8988T (cell line): ENCODE results near the gene MTF1.
"Not testable (repeated sequence)": the region's sequence is repeated elsewhere in the genome, so short reads cannot be mapped to it uniquely, and the experiment has no call there.

Source experiments
- DNase-seq: peaks from one replicate; pipeline ENCODE4 v3.0.0; 2011

The MTF1 gene

DNA sequence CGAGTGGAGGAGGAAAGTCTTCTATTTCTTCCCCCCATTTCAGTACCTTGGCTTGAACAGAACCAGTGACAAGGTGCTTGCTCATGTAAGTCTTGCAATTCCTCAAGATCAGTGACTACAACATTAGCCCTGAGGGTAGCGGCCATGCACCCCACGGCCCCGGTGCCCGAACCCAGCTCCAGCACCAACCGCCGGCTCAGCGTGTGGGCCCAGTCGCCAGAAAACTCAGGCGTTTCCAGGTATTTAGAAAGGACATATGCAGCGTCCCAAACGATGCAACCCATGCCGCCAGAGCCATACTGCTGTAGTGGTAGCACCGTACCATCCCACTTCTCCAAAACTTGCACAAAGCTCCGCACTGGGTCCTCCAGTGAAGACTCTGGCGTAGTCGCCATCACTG lies 76.9 kb downstream of the MTF1 start:
- no peak for DNase-seq

GRCh38 chr1:37778654-37779053 lies 80.7 kb downstream of the MTF1 start:
- DNase-seq, result no peak

- no peak for DNase-seq
Measured at GRCh38 chr1:37776946-37777516, 82.4 kb downstream of the MTF1 start.

- DNase-seq, result not testable (repeated sequence)
Measured at GRCh38 chr1:37771440-37771839, 88.0 kb downstream of the MTF1 start.

GRCh38 chr1:37767488-37767887 lies 91.9 kb downstream of the MTF1 start:
- no peak for DNase-seq

- no peak for DNase-seq
Measured at GRCh38 chr1:37765916-37766664, 93.3 kb downstream of the MTF1 start.

- no peak for DNase-seq
Measured at GRCh38 chr1:37764888-37765441, 94.4 kb downstream of the MTF1 start, which contains the start of gene EPHA10. Gene EPHA10, minus strand, starts transcription at chr1:37765120. Its CDS starts 54 bp downstream, at chr1:37765066.

GRCh38 chr1:37764414-37764825 lies 95.0 kb downstream of the MTF1 start:
- DNase-seq, result no peak

DNA sequence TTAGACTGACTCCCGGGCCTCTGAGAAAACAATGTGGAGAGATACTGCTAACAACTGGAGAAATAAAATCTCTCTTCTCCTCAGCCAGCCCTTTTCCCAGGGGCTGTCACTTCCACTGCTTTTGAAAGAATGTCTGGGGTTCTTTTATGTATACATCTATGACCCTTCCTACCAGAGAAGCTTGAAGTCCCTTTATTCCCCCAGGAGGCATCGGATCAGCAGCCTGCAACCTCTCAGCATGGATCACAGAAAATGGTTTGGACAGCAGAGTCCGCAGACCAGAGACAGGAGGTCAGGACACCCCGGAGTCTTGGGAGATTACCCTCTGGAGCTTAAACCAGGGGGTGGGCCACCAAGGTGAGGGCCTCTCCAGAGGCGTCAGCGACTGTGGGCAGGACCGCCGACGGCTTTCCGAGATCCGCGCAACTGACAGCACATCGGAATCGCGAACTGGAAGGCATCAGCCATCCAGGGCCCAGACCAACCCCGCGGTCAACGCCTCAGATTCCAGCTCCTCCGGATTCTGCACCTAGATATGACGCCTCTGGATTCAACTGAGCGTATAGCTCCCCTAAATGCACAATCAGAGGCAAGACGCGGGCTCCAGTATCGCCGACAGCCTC lies 95.5 kb downstream of the MTF1 start:
- DNase-seq, result no peak

DNA sequence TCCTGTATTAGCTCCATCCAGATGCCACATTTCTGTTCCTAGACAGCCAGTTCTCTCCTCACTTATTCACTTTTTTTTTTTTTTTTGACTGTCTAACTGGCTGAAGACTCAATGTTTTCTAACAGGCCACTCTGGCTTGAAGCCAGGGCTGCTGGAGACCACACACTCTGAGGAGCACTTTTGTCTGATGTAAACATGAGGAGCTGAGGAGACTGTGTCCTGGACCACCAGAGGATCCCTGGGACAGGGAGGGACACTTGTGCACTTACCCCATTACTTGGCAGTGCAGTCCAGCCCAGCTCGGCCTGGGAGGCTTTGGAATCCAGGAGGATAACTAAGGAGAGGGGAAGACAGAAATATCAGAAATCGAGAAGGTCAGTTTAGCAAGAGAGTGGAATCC lies 96.9 kb downstream of the MTF1 start:
- no peak for DNase-seq

DNA sequence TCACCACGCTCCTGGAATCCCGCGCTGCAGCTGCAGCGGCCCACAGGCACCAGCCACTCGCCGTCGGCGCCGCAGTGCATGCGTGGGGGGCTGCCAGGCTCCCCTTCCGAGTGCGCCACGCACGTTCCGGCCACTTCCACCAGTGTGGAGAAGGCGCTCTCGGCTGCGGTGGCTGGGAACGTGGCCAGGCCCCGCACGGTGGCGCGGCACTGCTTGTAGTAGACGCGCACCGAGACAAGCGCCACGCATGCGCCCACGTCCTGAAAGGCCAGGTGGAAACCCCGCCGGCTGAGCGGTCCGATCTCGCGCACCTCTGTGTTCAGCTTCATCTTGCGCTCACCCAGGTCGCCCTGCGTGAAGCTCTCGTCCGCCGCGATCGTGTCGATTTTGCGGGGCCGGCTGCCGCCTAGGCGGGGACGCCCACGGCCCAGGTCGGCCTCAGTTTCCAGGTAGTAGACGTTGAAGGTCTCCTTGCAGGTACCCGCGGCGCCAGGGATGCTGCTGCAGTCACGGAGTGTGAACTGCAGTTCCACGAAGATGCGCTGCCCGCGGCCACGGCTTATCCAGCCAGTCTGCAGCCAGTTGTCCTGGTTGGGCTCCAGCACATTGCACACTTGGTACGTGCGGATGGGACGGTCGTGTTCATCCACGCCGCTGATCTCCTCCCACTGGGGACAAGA lies 97.8 kb downstream of the MTF1 start:
- no peak for DNase-seq
